ENCODE measurements around the gene PLPPR3.

PLPPR3 gene, protein sequence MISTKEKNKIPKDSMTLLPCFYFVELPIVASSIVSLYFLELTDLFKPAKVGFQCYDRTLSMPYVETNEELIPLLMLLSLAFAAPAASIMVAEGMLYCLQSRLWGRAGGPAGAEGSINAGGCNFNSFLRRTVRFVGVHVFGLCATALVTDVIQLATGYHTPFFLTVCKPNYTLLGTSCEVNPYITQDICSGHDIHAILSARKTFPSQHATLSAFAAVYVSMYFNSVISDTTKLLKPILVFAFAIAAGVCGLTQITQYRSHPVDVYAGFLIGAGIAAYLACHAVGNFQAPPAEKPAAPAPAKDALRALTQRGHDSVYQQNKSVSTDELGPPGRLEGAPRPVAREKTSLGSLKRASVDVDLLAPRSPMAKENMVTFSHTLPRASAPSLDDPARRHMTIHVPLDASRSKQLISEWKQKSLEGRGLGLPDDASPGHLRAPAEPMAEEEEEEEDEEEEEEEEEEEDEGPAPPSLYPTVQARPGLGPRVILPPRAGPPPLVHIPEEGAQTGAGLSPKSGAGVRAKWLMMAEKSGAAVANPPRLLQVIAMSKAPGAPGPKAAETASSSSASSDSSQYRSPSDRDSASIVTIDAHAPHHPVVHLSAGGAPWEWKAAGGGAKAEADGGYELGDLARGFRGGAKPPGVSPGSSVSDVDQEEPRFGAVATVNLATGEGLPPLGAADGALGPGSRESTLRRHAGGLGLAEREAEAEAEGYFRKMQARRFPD

GRCh38 chr19:821825-822503, at the start of gene PLPPR3:
PLPPR3 (minus strand) TSS chr19:821955; CDS start chr19:821559, 396 bp downstream.
- ATAC-seq (ENCODE audit: low read depth): no peak
- H3K27ac ChIP-seq (ENCODE audit: poor library complexity, severe bottlenecking): no peak within 1 kb of the TSS

DNA sequence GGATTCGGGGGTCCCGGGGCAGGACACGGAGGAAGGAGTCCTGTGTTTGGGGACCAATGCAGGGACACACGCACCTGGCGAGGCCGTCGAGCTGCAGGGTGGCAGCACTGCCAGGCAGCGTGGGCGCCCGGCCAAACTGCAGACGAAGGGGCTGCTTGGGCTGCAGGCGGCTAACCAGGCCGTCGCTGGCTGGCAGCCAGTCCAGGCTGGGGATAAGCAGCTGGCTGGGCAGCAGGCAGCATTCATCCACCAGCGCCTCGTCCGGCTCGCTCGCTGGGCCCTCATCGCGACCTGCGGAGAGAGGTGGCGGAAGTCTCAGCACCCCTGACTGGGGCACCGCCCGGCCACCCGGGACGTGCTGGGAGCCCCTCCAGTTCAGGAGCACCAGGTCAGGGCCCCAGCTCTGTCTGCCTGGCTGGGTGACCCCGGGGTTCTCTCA, 49.2 kb upstream of the PLPPR3 start:
- no peak overlapping the region for H3K27ac ChIP-seq (ENCODE audit: poor library complexity, severe bottlenecking)

More at GRCh38 chr19:821825-822503, at the start of gene PLPPR3:
- Histone ChIP-seq H3K9me3 (ENCODE audit: severe bottlenecking) (no peaks in the 10 kb centered on the region), H3K4me3 (ENCODE audit: severe bottlenecking) (no peak within 1 kb of the TSS), H3K27me3 (ENCODE audit: insufficient read depth, poor library complexity, severe bottlenecking) (peaks cover 9% of the 10 kb centered on the region), H3K36me3 (ENCODE audit: low read depth) (no peaks in the 10 kb centered on the region), H3K4me1 (ENCODE audit: insufficient read depth, poor library complexity, severe bottlenecking) (no peaks in the 10 kb centered on the region)
- no peak for DNase-seq (ENCODE audit: low spot score)
- TF ChIP-seq, protein P1, sequence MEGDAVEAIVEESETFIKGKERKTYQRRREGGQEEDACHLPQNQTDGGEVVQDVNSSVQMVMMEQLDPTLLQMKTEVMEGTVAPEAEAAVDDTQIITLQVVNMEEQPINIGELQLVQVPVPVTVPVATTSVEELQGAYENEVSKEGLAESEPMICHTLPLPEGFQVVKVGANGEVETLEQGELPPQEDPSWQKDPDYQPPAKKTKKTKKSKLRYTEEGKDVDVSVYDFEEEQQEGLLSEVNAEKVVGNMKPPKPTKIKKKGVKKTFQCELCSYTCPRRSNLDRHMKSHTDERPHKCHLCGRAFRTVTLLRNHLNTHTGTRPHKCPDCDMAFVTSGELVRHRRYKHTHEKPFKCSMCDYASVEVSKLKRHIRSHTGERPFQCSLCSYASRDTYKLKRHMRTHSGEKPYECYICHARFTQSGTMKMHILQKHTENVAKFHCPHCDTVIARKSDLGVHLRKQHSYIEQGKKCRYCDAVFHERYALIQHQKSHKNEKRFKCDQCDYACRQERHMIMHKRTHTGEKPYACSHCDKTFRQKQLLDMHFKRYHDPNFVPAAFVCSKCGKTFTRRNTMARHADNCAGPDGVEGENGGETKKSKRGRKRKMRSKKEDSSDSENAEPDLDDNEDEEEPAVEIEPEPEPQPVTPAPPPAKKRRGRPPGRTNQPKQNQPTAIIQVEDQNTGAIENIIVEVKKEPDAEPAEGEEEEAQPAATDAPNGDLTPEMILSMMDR (IDR thresholded peaks at IDR 0.05; ENCODE audit: poor library complexity, severe bottlenecking): no peak

DNA sequence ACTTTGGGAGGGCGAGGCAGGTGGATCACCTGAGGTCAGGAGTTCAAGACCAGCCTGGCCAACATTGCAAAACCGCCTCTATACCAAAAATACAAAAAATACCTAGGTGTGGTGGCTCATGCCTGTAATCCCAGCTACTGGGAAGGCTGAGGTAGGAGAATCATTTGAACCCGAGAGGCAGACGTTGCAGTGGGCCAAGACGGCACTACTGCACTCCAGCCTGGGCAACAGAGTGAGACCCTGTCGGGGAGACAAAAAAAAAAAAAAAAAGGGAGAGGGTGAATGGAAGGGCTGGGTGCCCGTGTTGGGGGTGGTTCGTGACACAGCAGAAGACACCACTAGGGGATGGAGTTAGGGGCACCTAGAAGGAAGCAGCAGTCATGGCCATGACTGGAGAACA, 48.6 kb upstream of the PLPPR3 start:
- H3K4me1 ChIP-seq (ENCODE audit: insufficient read depth, poor library complexity, severe bottlenecking): peaks cover 17% of the 10 kb centered on the region
- no peak for DNase-seq (ENCODE audit: low spot score)
- H3K9me3 ChIP-seq (ENCODE audit: severe bottlenecking): no peaks in the 10 kb centered on the region
- TF ChIP-seq, protein P1 (IDR thresholded peaks at IDR 0.05; ENCODE audit: poor library complexity, severe bottlenecking): no peak
- no peak for ATAC-seq (ENCODE audit: low read depth)
- H3K4me3 ChIP-seq (ENCODE audit: severe bottlenecking): no peak overlapping the region
- H3K27ac ChIP-seq (ENCODE audit: poor library complexity, severe bottlenecking): no peak overlapping the region
- H3K36me3 ChIP-seq (ENCODE audit: low read depth): peaks cover 23% of the 10 kb centered on the region
- no peaks in the 10 kb centered on the region for H3K27me3 ChIP-seq (ENCODE audit: insufficient read depth, poor library complexity, severe bottlenecking)

More for the DNA sequence above, 49.2 kb upstream of the PLPPR3 start:
- ATAC-seq (ENCODE audit: low read depth): no peak
- no peak overlapping the region for H3K4me3 ChIP-seq (ENCODE audit: severe bottlenecking)
- H3K4me1 ChIP-seq (ENCODE audit: insufficient read depth, poor library complexity, severe bottlenecking): peaks cover 17% of the 10 kb centered on the region
- TF ChIP-seq, protein P1 (IDR thresholded peaks at IDR 0.05; ENCODE audit: poor library complexity, severe bottlenecking): no peak
- peaks cover 23% of the 10 kb centered on the region for H3K36me3 ChIP-seq (ENCODE audit: low read depth)
- H3K9me3 ChIP-seq (ENCODE audit: severe bottlenecking): no peaks in the 10 kb centered on the region
- no peak for DNase-seq (ENCODE audit: low spot score)
- no peaks in the 10 kb centered on the region for H3K27me3 ChIP-seq (ENCODE audit: insufficient read depth, poor library complexity, severe bottlenecking)

DNA sequence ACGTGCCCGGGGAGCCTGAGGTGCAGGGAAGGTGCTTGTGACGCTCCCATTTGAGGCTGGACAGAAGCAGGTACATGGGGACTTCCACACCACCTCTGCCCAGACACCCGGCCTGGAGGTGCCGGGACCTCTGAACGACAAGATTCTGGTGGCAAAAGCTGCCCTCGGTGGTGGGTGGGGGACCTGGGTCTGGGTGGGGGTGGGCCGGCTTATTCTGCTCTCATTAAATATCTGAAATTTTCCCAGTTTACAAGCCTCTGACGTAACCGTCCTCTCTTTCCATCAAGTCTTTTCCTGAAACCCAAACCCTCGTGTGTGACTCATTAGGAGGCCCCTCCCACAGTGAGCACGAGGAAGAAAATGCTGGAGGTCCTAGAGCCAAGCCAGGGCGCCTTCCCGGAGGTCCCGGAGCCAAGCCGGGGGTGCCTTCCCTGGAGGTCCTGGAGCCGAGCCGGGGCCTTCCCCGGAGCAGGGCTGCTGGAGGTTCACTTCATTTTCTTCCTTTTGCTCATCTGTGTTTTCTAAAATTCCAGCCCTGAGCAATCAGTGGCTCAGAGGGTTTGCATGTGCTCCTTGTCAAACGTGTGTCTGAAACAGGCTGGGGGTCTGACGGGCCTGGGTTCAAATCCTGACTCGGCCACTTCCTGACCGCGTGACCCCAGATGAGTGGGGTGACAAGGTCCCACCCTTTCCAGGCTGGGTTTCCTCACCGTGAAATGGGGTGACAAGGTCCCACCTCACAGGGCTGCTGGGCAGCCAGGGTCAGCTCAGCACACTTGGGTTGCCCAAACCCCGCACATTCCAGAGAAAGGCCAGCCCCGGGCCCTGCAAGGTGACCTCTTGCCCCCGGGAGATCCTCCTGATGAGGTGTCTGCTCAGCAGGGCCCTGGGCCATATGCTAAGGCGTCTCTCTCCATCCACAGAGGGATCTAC, 47.8 kb upstream of the PLPPR3 start:
- no peaks in the 10 kb centered on the region for H3K9me3 ChIP-seq (ENCODE audit: severe bottlenecking)
- TF ChIP-seq, protein P1 (IDR thresholded peaks at IDR 0.05; ENCODE audit: poor library complexity, severe bottlenecking): no peak
- H3K27me3 ChIP-seq (ENCODE audit: insufficient read depth, poor library complexity, severe bottlenecking): no peaks in the 10 kb centered on the region
- peak; percentile 44 for ATAC-seq (ENCODE audit: low read depth)
- H3K36me3 ChIP-seq (ENCODE audit: low read depth): peaks cover 19% of the 10 kb centered on the region
- peaks cover 17% of the 10 kb centered on the region for H3K4me1 ChIP-seq (ENCODE audit: insufficient read depth, poor library complexity, severe bottlenecking)
- peak overlapping the region; percentile 48 for H3K27ac ChIP-seq (ENCODE audit: poor library complexity, severe bottlenecking)
- DNase-seq (ENCODE audit: low spot score): peak; percentile 73
- H3K4me3 ChIP-seq (ENCODE audit: severe bottlenecking): no peak overlapping the region
